GM21529 (cell line): ENCODE measurements around the gene DSCAML1.
"Not testable (repeated sequence)": the region's sequence is repeated elsewhere in the genome, so short reads cannot be mapped to it uniquely, and the experiment has no call there.

Experiments
- ATAC-seq: cut with Tn5 transposase; IDR thresholded peaks from one replicate; pipeline ENCODE4 v1.9.1; 2021; ENCODE audit not compliant: unreplicated experiment

Gene DSCAML1

GRCh38 chr11:117459123-117459978 is 337.7 kb downstream of the DSCAML1 start:
- no peak for ATAC-seq

- ATAC-seq, result peak; percentile 55
These were observed 338.5 kb downstream of the DSCAML1 start for GRCh38 chr11:117458275-117459122.

GRCh38 chr11:117457835-117458234 is 339.2 kb downstream of the DSCAML1 start:
- ATAC-seq, result peak; percentile 38

- no peak for ATAC-seq
These were observed 339.8 kb downstream of the DSCAML1 start for GRCh38 chr11:117457031-117457785.

- ATAC-seq, result not testable (repeated sequence)
These were observed 340.3 kb downstream of the DSCAML1 start for GRCh38 chr11:117456721-117457029.

GRCh38 chr11:117456027-117456720 is 340.8 kb downstream of the DSCAML1 start:
- peak; percentile 77 for ATAC-seq

GRCh38 chr11:117454564-117454917 is 342.5 kb downstream of the DSCAML1 start:
- no peak for ATAC-seq

- no peak for ATAC-seq
These were observed 343.0 kb downstream of the DSCAML1 start for GRCh38 chr11:117453886-117454563.

- no peak for ATAC-seq
These were observed 347.8 kb downstream of the DSCAML1 start for GRCh38 chr11:117449111-117449693.

- no peak for ATAC-seq
These were observed 352.0 kb downstream of the DSCAML1 start for GRCh38 chr11:117444711-117445658.

- ATAC-seq, result no peak
These were observed 352.8 kb downstream of the DSCAML1 start for GRCh38 chr11:117444256-117444655.

- ATAC-seq, result no peak
These were observed 353.5 kb downstream of the DSCAML1 start for GRCh38 chr11:117443266-117444186.

- no peak for ATAC-seq
These were observed 354.2 kb downstream of the DSCAML1 start for GRCh38 chr11:117442869-117443239.

- no peak for ATAC-seq
These were observed 354.8 kb downstream of the DSCAML1 start for GRCh38 chr11:117442049-117442868.

GRCh38 chr11:117441146-117441975 is 355.7 kb downstream of the DSCAML1 start:
- no peak for ATAC-seq

GRCh38 chr11:117440258-117440657 is 356.8 kb downstream of the DSCAML1 start:
- ATAC-seq, result no peak
